GM15510 (cell line): ENCODE measurements around the gene IMMP2L.

ENCODE experiments used
- POLR2A ChIP-seq: IDR thresholded peaks from 3 replicates; pipeline ENCODE4 v1.6.1; 2011; ENCODE audit warnings: borderline replicate concordance; ENCODE audit not compliant: insufficient read length; ENCODE audit errors: extremely low read depth

The IMMP2L gene

DNA sequence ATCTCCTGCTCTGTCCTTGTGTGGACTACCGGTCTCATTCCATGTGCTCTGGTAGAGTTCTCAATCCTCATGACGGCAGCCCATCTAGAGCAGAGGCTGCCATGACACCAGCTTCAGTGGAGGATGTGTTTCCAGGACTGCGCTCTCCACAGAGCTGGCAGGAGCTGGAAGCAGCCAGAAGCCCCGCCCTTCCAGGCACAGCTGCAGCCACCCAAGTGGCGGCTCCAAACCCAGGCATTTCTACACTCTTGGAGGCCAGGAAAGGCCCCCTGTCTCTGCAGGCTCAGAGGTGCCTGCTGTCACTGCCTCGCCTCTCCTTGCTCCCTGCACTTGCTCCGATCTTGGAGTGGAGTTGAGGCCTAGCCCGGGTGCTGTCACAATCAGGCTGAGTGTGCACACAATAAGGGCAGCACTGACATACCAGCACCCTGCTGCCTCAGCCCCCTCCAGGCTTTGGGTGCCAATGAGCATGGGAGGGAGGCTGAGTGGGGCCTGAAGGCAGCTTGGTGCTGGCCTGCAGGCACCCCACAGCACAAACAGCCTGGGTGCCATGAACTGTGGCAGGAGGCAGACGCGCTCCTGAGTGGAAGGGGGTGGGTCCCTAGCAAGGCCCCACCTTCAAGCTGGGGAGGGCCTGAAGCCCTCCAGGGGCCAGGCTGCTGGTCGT lies 349.3 kb downstream of the IMMP2L start:
- no peak for TF ChIP-seq POLR2A

DNA sequence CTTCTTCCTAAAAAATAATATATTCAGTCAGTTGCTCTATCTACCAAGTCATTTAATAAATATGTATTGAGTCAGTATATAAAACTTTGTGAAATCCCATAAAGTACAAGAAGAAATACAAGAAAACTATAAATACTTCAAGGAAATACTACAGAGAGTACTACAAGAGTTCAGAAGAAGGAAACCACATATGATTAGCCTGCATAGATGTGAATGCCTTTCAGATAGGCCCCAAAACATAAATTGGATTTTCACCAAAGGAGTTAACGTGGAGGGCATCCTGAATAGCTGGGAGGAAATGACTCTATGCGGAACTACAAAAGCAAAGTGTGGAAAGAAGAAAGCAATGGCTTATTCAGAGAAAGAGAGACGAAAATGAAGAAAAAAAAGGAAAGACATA lies 351.3 kb downstream of the IMMP2L start:
- no peak for TF ChIP-seq POLR2A

GRCh38 chr7:111210043-111210442 lies 352.2 kb downstream of the IMMP2L start:
- TF ChIP-seq POLR2A: no peak

DNA sequence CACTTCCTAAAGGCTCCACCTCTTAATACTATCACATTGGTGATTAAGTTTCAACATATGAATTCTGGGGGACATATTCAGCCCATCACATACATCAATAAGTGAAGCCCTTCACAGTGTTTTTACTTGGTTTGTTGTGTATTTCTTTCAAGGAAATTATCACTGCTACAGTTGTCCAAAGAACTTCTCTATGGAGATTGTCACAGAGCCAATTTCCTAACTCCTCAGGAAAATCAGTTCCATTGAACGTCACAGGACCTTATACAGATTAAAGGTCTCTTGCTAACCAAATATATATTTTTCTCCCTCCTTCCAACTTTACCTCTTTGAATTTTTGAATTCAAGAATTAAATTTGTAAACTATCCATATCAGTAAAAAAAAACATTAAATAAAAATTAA lies 357.0 kb downstream of the IMMP2L start:
- TF ChIP-seq POLR2A: no peak

DNA sequence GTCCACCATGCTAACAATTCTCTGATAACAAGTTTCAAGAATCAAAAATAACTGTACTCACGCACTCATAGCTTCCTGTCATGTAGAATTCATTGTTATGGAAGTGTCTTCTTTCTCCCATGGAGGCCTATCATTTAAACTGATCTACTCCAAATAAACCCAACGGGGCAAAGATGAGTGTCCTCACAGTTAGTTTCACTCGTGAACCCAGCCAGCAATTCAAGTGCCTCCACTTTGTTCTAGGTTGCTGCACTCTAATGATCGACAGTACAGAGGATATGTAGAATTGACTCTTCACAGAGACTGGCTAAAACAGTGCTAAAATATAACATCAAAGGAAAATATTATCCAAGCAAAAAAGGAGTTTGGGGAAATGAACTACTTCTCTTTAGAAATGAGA lies 360.0 kb downstream of the IMMP2L start:
- TF ChIP-seq POLR2A: no peak

DNA sequence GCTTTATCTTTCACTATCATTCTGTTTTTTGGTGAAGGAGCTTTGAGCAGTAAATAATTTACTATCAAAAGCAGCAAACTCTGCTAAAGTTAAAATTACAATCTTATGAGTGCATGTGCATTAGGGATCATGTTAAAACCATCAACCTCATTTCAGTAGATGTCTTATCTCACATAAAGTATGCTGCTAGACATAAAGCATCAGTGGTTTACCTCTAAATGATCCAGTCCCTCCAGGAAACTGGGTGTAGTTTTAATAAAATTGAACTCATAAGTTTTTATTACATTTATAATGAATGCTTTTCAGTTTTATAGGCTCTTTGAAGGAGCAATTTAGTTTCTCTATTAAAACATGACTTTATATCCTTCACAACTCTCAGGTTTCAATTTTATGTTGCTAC lies 362.6 kb downstream of the IMMP2L start:
- TF ChIP-seq POLR2A: no peak

GRCh38 chr7:111198255-111198654 lies 364.0 kb downstream of the IMMP2L start:
- TF ChIP-seq POLR2A: no peak

- TF ChIP-seq POLR2A: no peak
Measured at GRCh38 chr7:111196655-111197054, 365.6 kb downstream of the IMMP2L start.

DNA sequence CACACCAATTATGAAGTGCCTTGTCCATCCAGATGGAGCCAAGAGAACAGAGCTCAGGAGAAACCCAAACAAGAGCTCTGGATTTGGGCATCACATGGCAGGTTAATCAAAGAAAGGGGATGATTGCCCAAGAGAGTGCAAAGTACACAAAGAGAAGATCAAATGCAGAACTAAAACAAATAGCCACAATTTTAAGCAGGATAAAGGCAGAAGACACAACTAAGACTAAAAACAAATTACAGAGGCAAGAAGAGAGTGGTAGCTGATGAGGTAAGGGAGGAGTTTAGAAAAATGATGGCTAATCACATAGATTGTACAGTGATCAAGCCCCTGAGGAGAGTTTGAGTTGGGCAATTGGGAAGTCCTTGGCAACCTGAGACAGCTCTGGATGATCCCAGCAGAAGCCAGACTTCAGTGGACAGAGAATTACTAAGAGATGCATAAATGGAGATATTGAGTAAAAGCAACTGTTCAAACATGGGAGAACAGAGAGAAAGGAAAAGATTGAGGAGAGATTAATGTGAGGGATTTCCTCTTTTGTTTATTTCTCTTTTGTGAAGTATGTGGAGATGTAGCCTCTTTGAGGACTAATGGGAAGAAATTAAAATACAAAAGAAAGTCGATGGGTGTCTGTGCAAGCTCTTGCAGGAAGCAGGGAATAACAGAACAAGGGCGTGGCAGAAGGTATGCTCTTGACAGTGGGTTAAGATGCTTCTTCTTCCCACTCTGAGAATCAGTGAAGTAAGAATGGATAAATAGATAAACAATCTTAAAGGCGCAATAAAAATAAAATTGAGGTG lies 369.5 kb downstream of the IMMP2L start:
- TF ChIP-seq POLR2A: no peak

GRCh38 chr7:111190804-111191203 lies 371.5 kb downstream of the IMMP2L start:
- TF ChIP-seq POLR2A: no peak

DNA sequence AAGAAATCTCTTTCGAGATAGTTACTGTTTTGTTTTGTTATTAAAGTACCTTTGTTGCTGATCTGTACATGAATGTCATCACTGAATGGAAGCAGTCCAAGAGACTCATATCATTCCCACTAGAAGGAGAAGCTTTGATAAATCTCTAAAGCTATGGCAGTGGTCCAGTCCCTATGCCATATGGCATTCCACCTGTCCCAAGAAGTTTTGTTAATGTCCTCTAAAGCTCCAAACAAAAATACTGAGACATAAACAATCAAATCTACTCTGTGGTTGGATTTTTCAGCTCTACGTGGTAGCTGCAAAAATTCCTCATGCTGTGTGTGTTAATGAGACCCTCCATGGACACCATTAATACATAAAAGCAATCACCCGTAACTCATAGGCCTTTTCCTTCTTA lies 377.3 kb downstream of the IMMP2L start:
- no peak for TF ChIP-seq POLR2A

- no peak for TF ChIP-seq POLR2A
Measured at GRCh38 chr7:111183321-111183720, 379.0 kb downstream of the IMMP2L start.

GRCh38 chr7:111180338-111180737 lies 382.0 kb downstream of the IMMP2L start:
- no peak for TF ChIP-seq POLR2A

- TF ChIP-seq POLR2A: no peak
Measured at GRCh38 chr7:111175908-111176441, 386.3 kb downstream of the IMMP2L start.

GRCh38 chr7:111174510-111174909 lies 387.8 kb downstream of the IMMP2L start:
- no peak for TF ChIP-seq POLR2A

GRCh38 chr7:111173990-111174389 lies 388.3 kb downstream of the IMMP2L start:
- no peak for TF ChIP-seq POLR2A

- no peak for TF ChIP-seq POLR2A
Measured at GRCh38 chr7:111173528-111173927, 388.8 kb downstream of the IMMP2L start.
